Right lung (tissue), 5 donors: Measurements from ENCODE around the gene DDIAS. TPM values are rescaled to one million over a fixed set of nuclear protein-coding genes. Genes with fewer than 3 reads are reported as not detected.
A peak's percentile ranks its signal among the peaks of the same experiment; 100 is the strongest.
"Not testable (repeated sequence)": the region's sequence is repeated elsewhere in the genome, so short reads cannot be mapped to it uniquely, and the experiment has no call there.

Experiments used
- DNase-seq, 2 donors: peaks; one replicate each; pipeline ENCODE4 v3.0.0-alpha.2; 2013
- polyA plus RNA-seq, 5 donors: library from polyadenylated mRNA; unstranded; fragments of 120-200 nt; gene quantifications; one replicate each; pipeline versions ENCODE4 v1.2.1 to v1.2.3, GENCODE V29; 2013; ENCODE audit warnings: inconsistent platforms in 1 of 5, low replicate concordance in 1 of 5; ENCODE audit not compliant: insufficient read length in 5 of 5, insufficient read depth in 1 of 5

DDIAS gene
- polyA plus RNA-seq, 5 donors: 3.3 to 9.0 (median 5.7) TPM

GRCh38 chr11:82920227-82920626 is 18.7 kb downstream of the DDIAS start:
- DNase-seq: not testable (repeated sequence)

- not testable (repeated sequence) for DNase-seq
Measured at GRCh38 chr11:82922396-82923173, 21.0 kb downstream of the DDIAS start.

- DNase-seq: no peak
Measured at GRCh38 chr11:82924522-82925224, 23.1 kb downstream of the DDIAS start.

GRCh38 chr11:82927264-82927880 is 25.8 kb downstream of the DDIAS start:
- DNase-seq: peak in 1 of 2 donors; percentile 17

GRCh38 chr11:82929121-82929520 is 27.6 kb downstream of the DDIAS start:
- no peak for DNase-seq

GRCh38 chr11:82930229-82930628 is 28.7 kb downstream of the DDIAS start:
- no peak for DNase-seq

GRCh38 chr11:82930734-82931133 is 29.2 kb downstream of the DDIAS start:
- no peak for DNase-seq

- DNase-seq: no peak
Measured at GRCh38 chr11:82932564-82932963, 31.0 kb downstream of the DDIAS start.

GRCh38 chr11:82936261-82936660 is 34.7 kb downstream of the DDIAS start:
- DNase-seq: no peak

- DNase-seq: no peak
Measured at GRCh38 chr11:82937554-82937953, 36.0 kb downstream of the DDIAS start.

- no peak for DNase-seq
Measured at GRCh38 chr11:82939456-82939855, 37.9 kb downstream of the DDIAS start.

GRCh38 chr11:82942376-82942775 is 40.8 kb downstream of the DDIAS start:
- DNase-seq: no peak

GRCh38 chr11:82943430-82943829 is 41.9 kb downstream of the DDIAS start:
- not testable (repeated sequence) for DNase-seq

GRCh38 chr11:82944198-82944597 is 42.7 kb downstream of the DDIAS start:
- no peak for DNase-seq

GRCh38 chr11:82945041-82945440 is 43.5 kb downstream of the DDIAS start:
- not testable (repeated sequence) for DNase-seq

GRCh38 chr11:82945682-82946081 is 44.1 kb downstream of the DDIAS start:
- DNase-seq: no peak

- DNase-seq: no peak
Measured at GRCh38 chr11:82949352-82949751, 47.8 kb downstream of the DDIAS start.

- DNase-seq: not testable (repeated sequence)
Measured at GRCh38 chr11:82950502-82950901, 49.0 kb downstream of the DDIAS start.

- not testable (repeated sequence) for DNase-seq
Measured at GRCh38 chr11:82955736-82956453, 54.4 kb downstream of the DDIAS start.

- DNase-seq: no peak
Measured at GRCh38 chr11:82959987-82960778, 58.6 kb downstream of the DDIAS start.

GRCh38 chr11:82960779-82961143 is 59.2 kb downstream of the DDIAS start:
- DNase-seq: no peak
